Omental fat pad (tissue), 4 donors: ENCODE measurements around the gene LARP1. TPM values are rescaled to one million over a fixed set of nuclear protein-coding genes. Genes with fewer than 3 reads are reported as not detected.
"Not testable (repeated sequence)": the region's sequence is repeated elsewhere in the genome, so short reads cannot be mapped to it uniquely, and the experiment has no call there.

Experiments used
- ATAC-seq: fragments of 150-250 bp; one replicate; pipeline ENCODE4 v1.9.1; 2016; ENCODE audit warnings: mild to moderate bottlenecking, moderate library complexity; ENCODE audit not compliant: low FRiP score
- DNase-seq: peaks from one replicate; pipeline ENCODE4 v3.0.0-alpha.2; 2019; ENCODE audit warnings: low spot score
- CTCF ChIP-seq, 3 donors: fragments of 450-650 bp; IDR thresholded peaks; one replicate each; pipeline ENCODE4 v1.5.1; 2016 to 2017; ENCODE audit warnings: antibody characterized with exemption in 3 of 3, mild to moderate bottlenecking in 3 of 3, moderate library complexity in 2 of 3
- total RNA-seq, 4 donors: library from RNA; depleted of rRNA; stranded (reverse); fragments of >200 nt; gene quantifications; one replicate each; pipeline ENCODE4 v1.1.0, GENCODE V29; 2016

The LARP1 gene
- total RNA-seq, 4 donors from 2014 or later = 80.5 to 155 (median 106) TPM

GRCh38 chr5:154723740-154724505 lies 31.3 kb upstream of the LARP1 start:
- DNase-seq (no peak), ATAC-seq (peak; percentile 95)
- no peak for TF ChIP-seq CTCF (IDR thresholded peaks at IDR 0.05)

- no peak for TF ChIP-seq CTCF (IDR thresholded peaks at IDR 0.05)
- ATAC-seq = no peak
Measured at GRCh38 chr5:154727361-154727760, 27.8 kb upstream of the LARP1 start.

GRCh38 chr5:154728939-154729588 lies 26.1 kb upstream of the LARP1 start:
- TF ChIP-seq CTCF (IDR thresholded peaks at IDR 0.05) = no peak
- no peak for DNase-seq
- no peak for ATAC-seq

More at GRCh38 chr5:154727361-154727760, 27.8 kb upstream of the LARP1 start:
- no peak for DNase-seq

- ATAC-seq (no peak), DNase-seq (no peak)
- TF ChIP-seq CTCF (IDR thresholded peaks at IDR 0.05) = no peak
Measured at GRCh38 chr5:154729613-154730012, 25.6 kb upstream of the LARP1 start.

GRCh38 chr5:154730761-154731160 lies 24.4 kb upstream of the LARP1 start:
- not testable (repeated sequence) for DNase-seq, ATAC-seq

GRCh38 chr5:154732212-154732611 lies 23.0 kb upstream of the LARP1 start:
- ATAC-seq (no peak), DNase-seq (no peak)
- no peak for TF ChIP-seq CTCF (IDR thresholded peaks at IDR 0.05)

GRCh38 chr5:154734370-154735248 lies 20.6 kb upstream of the LARP1 start:
- no peak for TF ChIP-seq CTCF (IDR thresholded peaks at IDR 0.05)
- DNase-seq (no peak), ATAC-seq (no peak)

GRCh38 chr5:154735362-154735761 lies 19.8 kb upstream of the LARP1 start:
- ATAC-seq, DNase-seq: not testable (repeated sequence)

GRCh38 chr5:154736372-154736771 lies 18.8 kb upstream of the LARP1 start:
- not testable (repeated sequence) for DNase-seq, ATAC-seq
